GM18870 (cell line): Measurements from ENCODE around the gene RPS14.
A peak's percentile ranks its signal among the peaks of the same experiment; 100 is the strongest.
"Not testable (repeated sequence)": the region's sequence is repeated elsewhere in the genome, so short reads cannot be mapped to it uniquely, and the experiment has no call there.

ENCODE experiments used
- ATAC-seq: cut with Tn5 transposase; IDR thresholded peaks from one replicate; pipeline ENCODE4 v1.9.1; 2021; ENCODE audit warnings: moderate library complexity; ENCODE audit not compliant: unreplicated experiment

RPS14 gene

DNA sequence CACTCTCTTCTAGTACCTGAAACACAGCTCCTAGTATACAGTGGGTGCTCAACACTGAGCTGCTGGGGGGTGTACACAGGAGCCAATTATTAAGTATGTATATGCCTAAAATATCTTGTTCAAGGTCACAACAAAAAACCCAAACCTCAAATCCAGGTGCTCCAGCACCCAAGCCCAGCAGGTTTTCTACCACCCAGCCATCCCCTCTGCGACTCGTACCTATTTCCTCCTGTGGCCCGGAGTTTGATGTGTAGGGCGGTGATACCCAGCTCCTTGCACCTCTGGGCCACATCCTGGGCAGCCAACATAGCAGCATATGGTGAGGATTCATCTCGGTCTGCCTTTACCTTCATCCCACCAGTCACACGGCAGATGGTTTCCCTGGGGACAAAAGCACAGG is 3.0 kb downstream of the RPS14 start:
- ATAC-seq: no peak

DNA sequence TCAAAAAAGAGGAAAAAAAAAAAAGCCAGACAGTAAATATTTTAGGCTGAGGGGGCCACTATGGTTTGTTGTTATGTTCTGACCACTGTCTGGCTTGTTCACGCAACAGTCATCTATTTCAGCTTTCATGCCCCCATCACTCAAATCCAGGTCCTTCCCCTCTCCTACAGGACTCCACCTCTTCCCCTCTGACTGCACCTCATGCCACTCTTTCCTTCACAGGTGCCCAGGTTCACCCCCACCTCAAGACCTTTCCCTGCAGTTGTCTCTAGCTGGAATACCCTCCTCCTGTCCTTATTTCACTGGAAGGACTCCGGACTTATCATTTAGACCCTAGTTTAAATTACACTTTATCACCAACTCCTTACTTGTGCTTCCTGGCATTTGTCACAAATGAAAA is 3.5 kb downstream of the RPS14 start:
- no peak for ATAC-seq

DNA sequence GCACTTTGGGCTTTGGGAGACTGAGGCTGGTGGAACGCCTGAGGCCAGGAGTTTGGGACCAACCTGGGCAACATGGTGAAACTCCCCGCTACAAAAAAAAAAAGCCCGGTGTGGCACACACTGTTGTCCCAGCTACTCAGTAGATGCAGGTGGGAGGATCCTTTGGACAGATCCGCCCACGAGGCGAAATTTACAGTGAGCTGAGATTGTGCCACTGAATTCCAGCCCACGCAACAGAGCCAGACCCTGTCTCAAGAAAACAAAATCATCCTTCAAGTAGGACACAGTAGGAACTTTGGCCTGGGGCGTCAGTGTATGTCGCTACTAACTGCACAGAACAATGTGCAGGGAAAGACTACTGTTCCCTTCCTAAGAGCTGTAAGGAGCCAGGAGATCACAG is 4.8 kb downstream of the RPS14 start:
- no peak for ATAC-seq

DNA sequence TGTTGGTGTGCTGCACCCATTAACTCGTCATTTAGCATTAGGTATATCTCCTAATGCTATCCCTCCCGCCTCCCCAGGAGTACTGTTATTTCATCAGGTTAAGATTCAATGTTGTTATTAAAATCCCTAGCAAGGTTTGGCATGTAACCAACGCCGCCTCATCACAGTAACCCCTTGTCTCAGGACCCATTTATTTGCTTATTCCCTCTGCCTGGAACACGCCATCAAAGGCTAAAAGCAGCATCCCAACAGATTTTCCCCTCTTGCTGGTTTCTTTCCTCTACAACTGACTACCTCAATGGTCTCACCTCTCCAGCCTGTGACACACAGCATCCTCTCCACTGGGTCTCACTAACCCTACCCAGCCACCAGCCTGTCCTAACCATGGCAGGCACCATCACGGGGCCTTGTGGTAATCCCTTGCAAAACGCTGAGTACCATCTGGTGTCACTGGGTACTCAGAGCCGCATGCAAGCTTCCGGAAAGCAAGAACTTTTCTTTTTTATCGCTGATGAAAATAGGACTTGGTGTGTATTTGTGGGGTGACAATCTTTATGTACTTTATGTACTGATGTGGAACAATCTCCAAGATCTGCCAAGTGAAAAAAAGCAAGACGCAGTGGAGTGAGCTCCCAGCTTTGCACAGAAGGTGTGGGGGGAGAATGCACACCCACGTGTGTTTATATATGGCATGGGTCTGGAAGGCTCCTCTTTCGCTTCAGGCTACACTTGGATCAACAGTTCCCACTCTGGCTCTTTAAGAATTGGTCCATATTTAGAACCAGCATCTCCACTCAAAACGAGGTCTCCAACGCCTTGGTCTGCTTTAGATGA is 6.1 kb downstream of the RPS14 start:
- no peak for ATAC-seq

DNA sequence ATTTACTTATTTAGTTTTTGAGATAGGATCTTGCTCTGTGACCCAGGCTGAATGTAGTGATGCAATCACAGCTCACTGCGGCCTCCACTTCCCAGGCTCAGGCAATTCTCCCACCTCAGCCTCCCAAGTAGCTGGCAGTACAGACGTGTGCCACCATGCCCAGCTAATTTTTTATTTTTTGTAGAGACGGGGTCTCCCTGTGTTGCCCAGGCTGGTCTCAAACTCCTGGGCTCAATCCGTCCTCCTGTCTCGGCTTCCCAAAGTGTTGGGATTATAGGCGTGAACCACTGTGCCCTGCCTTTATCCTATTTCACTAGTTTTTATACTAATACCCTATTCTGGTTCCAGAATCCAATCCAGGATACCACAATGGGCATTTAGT is 6.8 kb downstream of the RPS14 start:
- no peak for ATAC-seq

DNA sequence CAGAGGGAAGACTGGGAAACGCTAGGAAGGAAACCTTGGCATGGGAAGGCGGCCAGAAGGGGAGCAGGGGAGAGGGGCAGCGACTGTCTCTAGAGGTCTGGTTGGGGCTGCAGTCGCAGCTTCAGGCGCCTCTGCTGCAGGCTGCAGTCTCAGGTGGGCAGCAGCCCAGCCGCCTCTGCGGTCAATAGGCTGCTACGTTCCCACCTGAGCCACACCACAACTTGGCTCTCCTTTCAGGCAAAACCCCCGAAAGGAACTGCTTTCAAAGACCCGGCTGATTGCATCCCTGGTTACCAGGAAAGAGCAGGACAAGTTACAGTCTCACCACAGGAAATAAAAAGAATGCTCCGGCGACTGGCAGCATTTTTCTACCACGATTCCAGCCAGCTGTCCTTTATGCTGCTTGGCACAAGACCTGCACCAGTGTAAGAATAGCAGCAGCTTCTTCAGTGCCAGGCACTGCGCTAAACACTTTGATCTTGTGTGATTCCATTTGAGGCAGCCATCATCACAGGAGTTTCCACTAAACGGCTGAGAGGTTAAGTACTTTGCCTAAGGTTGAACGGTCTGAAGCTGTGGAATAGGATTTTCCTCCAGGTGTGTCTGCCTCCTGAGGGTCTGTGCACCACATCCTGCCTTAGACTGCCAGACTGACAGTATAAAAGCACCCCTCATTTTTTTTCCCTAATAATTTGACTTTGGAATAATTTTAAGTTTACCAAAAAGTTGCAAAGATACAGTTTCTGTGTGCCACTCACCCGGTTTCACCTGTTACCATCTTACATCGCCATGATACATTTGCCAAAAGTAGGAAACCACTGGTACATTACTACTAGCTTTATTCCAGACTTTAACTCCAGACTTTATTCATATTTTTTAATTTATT is 7.5 kb downstream of the RPS14 start:
- ATAC-seq: no peak

DNA sequence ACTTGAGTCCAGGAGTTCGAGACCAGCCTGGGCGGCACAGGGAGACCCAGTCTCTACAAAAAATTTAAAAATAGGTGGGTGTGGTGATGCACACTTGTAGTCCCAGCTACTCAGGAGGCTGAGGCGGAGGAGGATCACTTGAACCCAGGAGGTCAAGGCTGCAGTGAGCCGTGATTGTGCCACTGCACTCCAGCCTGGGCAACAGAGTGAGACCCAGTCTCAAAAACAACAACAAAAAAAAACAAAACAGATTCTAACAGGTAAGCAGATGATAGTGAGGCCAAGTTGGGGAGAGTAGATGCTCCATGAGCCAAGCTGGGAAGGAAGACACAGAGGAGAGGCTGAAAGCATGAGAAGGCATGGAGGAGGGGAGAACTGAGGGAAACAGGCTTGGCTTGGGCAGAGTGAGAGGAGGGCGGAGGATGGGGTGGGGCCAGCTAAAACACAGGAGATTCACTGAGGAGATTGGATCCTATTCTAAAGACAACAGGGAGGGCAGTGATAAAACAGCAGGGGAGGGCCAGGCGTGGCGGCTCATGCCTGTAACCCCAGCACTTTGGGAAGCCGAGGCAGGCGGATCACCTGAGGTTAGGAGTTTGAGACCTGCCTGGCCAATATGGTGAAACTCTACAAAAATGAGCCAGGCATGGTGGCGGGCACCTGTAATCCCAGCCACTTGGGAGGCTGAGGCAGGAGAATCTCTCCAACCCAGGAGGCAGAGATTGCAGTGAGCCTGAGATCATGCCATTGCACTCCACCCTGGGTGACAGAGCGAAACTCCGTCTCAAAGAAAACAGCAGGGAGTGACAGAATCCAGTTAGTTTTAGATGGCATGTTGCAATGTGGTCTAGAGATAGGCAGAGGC is 8.4 kb downstream of the RPS14 start:
- no peak for ATAC-seq

DNA sequence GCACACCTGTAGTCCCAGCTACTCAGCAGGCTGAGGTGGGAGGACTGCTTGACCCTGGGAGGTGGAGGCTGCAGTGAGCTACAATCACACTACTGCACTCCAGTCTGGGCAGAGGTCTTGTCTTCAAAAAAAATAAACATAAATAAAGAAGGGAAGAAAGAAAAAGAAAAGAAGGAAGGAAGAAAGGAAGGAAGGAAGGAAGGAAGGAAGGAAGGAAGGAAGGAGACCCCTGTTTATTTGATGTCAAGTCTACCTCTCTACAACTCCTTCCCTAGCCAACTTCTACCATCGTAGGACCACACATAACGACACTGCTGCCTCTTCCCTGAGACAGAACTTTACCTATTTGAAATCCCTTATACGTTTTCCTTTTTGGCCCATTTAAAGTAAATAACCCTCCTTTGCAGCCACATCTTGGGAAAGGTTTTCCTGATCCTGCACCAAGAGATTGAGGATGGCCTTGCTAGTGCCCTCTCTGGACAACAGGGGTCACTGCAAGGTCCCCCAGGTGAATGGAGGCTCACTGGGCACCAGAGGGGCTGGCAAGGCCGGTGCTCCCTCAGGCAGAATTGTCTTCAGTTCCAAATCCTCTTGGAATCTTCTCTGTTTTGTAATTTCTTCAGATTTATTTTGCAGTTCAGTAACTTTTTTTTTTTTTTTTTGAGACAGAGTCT is 10.5 kb downstream of the RPS14 start:
- ATAC-seq: no peak

DNA sequence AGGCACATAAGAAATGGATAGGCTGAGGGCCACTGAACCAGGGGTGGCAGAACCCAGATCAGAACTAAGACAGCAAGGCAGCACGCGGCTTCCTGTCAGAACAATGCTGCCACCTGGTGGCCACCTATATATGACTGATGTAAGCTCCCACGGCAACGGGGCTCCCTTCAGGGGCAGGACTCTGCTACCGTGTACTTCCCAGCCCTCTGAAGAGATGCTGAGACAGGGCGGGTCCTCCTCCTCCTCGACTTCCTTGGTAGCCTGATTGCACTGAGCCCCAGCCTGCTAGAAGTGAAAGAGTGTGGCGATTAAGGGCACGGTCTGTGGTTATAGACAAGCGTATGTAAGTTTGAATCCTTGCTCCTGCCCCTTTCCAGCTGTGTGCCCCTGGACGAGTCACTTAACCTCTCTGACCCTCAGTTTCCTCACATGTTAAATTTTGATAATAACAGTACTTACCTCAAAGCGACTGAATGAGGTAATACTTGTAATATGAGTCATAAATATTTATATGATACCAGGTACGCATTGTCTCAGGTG is 13.3 kb downstream of the RPS14 start:
- peak; percentile 89 for ATAC-seq

DNA sequence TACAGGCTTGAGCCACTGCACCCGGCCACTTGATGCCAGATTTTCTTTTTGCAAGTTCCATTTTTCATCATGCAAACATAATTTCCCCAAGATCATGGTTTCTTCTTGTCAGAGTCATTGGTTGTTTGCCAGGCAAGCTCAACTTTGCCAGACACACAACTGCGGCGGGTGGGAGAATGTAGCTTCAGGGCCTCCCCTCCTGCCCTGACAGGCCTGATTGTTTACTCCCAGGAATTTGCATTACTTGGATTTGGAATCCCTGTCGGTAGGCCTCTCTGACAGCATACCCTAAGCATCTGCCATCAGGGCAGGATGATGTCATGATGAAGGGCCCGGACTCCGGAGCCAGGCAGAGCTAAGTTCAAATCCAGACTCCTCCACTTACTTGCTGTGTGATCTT is 15.1 kb downstream of the RPS14 start:
- no peak for ATAC-seq

DNA sequence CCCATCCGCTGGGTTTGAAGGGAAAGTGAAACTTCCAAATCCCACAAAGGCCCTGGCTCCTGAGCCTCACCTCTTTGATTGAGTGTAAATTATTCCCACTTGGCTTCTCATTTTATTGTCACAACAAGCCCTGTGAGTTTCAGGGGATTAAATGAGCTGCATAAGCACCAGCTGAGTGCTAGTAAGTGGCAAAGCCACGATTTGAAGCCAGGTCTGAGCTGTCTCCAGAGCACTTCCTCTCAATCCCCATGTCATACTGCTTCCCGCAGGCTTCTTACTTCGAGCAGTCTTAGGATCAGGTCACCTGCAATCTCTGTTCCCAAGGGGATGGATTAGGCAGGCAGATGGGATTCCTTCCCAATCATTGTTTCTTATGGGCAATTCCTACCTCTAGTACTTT is 18.0 kb downstream of the RPS14 start:
- no peak for ATAC-seq

DNA sequence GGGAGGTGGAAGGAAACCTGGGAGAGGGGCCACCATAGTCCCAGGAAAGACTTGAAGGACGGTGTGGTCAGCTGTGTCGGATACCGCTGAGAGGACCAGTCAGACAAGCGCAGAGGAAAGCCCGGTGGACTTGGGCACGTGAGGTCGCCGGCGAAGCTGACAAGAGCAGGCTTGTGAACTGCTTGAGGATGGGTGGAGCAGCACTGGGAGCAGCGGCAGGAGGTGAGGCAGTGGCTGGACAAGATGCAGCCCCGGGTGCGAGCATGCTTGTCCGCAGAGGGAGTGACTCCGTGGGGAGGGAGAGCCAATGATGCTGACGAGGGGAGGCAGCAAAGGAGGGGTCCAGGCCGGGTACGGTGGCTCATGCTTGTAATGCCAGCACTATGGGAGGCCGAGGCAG is 18.5 kb downstream of the RPS14 start:
- no peak for ATAC-seq

DNA sequence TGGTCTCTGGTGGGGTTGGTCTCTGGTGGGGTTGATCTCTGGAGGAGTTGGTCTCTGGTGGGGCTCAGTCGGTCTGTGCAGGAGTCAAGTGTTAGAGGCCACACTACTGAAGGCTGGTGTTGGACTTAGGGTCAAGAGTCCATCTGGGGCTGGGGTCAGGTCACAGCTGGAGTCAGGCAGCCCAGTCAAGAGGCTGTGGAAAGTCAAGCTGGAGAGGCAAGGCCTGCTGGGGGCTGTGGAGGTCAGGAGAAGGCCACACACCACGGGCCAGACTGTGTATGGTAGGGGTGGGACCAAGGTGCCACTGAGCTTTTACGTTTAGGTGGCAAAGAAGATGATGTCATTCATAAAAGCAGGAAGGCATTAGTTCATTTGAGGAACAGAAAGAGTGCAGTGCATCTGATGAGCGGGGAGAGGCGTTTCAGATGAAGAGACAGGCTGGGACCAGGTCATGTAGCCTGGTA is 20.1 kb downstream of the RPS14 start:
- peak; percentile 70 for ATAC-seq

DNA sequence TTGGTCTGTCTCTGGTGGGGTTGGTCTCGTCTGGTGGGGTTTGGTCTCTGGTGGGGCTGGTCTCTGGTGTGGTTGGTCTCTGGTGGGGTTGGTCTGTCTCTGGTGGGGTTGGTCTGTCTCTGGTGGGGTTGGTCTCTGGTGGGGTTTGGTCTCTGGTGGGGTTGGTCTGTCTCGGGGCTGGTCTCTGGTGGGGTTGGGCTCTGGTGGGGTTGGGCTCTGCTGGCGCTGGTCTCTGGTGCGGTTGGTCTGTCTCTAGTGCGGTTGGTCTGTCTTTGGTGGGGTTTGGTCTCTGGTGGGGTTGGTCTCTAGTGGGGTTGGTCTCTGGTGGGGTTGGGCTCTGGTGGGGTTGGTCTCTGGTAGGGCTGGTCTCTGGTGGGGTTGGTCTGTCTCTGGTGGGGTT is 20.6 kb downstream of the RPS14 start:
- ATAC-seq: no peak

DNA sequence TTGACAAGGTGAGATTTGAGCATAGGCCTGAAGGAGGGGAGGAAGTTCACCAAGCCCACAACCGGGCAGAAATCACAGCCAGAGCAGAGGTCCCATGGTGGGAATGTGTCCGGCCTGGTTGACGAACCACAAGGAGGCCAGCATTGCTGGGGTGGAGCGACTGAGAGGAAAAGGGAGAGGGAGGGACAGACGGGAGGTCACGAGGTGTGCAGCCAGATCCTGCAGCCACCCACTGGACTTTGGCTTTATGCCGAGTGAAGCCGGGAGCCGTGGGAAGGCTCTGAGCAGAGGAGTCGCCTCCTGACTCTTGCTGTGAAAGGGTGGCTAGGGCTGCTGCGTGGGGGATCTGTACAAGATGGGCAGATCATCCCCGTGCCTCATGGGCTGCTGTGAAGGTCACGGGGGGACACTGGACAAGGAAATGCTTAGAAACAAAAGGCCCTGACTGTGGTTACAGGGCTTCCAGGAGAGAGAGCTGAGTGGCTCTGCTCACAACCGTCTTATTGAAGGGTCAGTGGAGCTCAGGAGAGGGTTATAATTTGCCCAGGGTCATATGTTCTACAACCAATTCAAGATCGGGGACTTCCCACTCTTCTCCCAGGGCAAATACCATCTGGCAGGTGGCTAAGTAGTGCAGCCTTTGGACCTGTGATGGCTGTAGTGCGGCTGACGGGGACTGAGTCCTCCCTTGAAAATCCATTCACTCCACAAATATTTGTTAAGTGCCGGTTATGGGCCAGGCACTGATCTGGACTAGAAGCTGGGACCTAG is 21.2 kb downstream of the RPS14 start:
- no peak for ATAC-seq

DNA sequence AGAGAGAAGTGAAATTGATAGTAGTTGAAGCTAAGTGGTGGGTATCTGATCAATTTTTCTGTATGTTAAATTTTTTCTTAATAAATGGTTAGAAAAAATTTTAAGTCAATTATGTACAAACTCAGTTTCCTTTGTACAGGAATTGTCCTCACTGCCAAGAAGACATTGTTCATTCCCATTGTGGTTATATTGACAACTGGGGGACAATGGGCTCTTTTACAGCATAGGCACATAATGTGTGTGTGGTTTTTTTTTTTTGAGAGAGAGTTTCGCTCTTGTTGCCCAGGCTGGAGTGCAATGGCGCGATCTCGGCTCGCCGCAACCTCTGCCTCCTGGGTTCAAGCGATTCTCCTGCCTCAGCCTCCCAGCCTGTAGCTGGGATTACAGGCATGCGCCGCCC is 23.4 kb downstream of the RPS14 start:
- not testable (repeated sequence) for ATAC-seq

DNA sequence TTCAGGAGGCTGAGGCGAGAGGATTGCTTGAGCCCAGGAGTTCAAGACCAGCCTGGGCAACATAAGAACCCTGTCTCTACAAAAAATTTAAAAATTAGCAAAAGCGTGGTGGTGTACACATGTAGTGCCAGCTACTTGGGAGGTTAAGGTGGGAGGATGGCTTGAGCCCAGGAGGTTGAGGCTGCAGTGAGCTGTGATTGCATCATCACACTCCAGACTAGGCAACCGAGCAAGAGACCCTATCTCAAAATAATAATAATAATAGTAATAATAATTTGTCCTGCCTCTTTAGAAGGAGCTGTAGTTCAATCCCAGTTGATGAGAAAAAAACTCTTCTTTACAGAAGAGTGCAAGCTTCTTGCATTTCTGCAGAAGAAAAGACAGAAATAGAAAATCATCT is 26.8 kb downstream of the RPS14 start:
- ATAC-seq: no peak

DNA sequence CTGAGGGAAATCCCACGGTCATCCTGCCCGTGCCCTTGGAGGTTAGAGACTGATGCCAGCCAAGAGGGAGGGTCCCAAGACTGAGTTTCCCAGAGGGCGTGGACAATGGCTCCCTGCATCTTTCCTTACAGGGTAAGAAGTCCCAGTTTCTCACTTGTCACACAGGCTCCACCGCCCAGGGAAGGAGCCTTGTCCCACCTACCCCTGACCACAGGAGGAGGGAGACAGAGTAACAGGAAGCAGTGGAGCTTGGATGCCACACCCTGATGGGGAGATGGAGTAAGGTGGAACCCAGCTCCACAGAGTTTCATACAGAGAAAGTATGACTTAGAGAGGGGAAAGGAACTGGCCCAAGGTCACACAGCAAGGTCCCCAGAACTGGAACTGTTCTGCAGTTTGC is 27.5 kb downstream of the RPS14 start:
- ATAC-seq: no peak

DNA sequence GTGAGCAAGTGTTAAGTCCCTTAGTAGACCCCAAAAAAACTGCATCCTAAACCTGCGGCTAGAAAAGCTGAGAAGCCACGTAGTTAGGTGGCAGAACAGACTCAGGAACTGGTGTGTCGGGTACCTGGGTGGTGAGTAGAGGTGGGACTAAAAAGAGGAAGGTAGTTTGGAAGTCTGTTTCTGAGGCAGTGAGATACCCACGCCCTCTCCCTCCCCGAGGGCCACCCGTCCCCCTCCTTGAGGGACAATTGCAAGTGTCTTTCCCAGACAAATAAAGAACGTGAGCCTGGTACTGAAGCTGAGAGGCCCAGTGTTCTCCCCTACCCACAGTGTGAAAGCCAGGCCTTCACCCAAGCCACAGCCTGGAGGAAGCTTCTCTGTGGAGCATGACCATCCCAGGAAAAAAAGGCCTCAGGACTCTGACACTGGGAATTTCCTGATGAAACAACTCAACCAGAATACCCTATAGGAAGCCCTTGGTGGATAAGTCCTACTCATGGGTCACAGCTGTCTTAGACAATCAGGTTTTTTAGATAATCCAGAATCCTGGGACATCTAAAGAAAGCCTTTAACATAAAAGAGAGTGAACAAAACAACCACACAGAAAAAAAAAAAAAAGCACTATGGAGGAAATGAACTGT is 29.8 kb downstream of the RPS14 start:
- ATAC-seq: peak; percentile 74
